Activated naive CD4-positive, alpha-beta T cell treated with anti-CD3 and anti-CD28 coated beads, Interleukin-2, amount 50 U/mL, for 24 hours (primary cell): ENCODE data around the gene HPF1.
"Not testable (repeated sequence)": the region's sequence is repeated elsewhere in the genome, so short reads cannot be mapped to it uniquely, and the experiment has no call there.

Experiments
- H3K27ac Mint-ChIP-seq: one replicate; pipeline ENCODE4 v1.8.0; 2021; ENCODE audit warnings: mild to moderate bottlenecking, mixed read lengths
- H3K27me3 Mint-ChIP-seq: one replicate; pipeline ENCODE4 v1.8.0; 2021; ENCODE audit warnings: mixed read lengths
- H3K36me3 Mint-ChIP-seq: one replicate; pipeline ENCODE4 v1.8.0; 2021; ENCODE audit warnings: mixed read lengths
- H3K4me1 Mint-ChIP-seq: one replicate; pipeline ENCODE4 v1.8.0; 2021; ENCODE audit warnings: mixed read lengths
- H3K4me3 Mint-ChIP-seq: one replicate; pipeline ENCODE4 v1.8.0; 2021; ENCODE audit warnings: mild to moderate bottlenecking, mixed read lengths
- H3K9me3 Mint-ChIP-seq: one replicate; pipeline ENCODE4 v1.8.0; 2021; ENCODE audit warnings: mixed read lengths

The HPF1 gene

GRCh38 chr4:169757575-169758184 lies at the start of gene HPF1:
HPF1 (minus strand) TSS chr4:169757944; CDS start chr4:169757877, 67 bp downstream.
- H3K27ac Mint-ChIP-seq = peak within 1 kb of the TSS; percentile 66
- peaks cover 24% of the 10 kb centered on the region for H3K4me1 Mint-ChIP-seq
- no peaks in the 10 kb centered on the region for H3K27me3 Mint-ChIP-seq
- no peaks in the 10 kb centered on the region for H3K36me3 Mint-ChIP-seq
- H3K9me3 Mint-ChIP-seq = no peaks in the 10 kb centered on the region
- H3K4me3 Mint-ChIP-seq = peak within 1 kb of the TSS; percentile 96

GRCh38 chr4:169806770-169807169 lies 49.0 kb upstream of the HPF1 start:
- H3K4me1 Mint-ChIP-seq, H3K27me3 Mint-ChIP-seq, H3K9me3 Mint-ChIP-seq, H3K36me3 Mint-ChIP-seq, H3K4me3 Mint-ChIP-seq, H3K27ac Mint-ChIP-seq: not testable (repeated sequence)

GRCh38 chr4:169803413-169803812 lies 45.7 kb upstream of the HPF1 start:
- H3K27ac Mint-ChIP-seq = no peak overlapping the region
- H3K4me3 Mint-ChIP-seq = no peak overlapping the region
- peaks cover 7% of the 10 kb centered on the region for H3K27me3 Mint-ChIP-seq
- no peaks in the 10 kb centered on the region for H3K9me3 Mint-ChIP-seq
- no peaks in the 10 kb centered on the region for H3K36me3 Mint-ChIP-seq
- H3K4me1 Mint-ChIP-seq = no peaks in the 10 kb centered on the region

DNA sequence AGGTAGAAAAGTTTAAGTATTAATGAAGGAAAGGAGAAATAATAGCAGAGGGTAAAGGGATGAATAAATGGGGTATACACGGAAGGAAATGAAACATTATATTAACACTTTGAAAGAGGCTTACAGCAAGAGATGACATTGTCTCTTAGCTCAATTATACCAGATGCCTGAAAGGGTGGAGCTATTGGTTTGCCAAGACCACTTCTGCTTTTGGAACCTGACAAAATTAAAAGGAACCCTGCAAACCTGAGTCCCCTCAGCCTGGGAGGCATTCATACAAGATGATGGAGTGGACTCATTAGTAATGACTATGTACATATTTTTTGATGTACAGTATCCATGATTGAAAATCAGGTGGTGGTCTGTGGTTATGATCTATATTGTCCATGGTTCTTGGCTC lies 45.1 kb upstream of the HPF1 start:
- Mint-ChIP-seq H3K27me3 (peaks cover 8% of the 10 kb centered on the region), H3K4me1 (no peaks in the 10 kb centered on the region), H3K27ac (no peak overlapping the region), H3K36me3 (no peaks in the 10 kb centered on the region), H3K4me3 (no peak overlapping the region), H3K9me3 (no peaks in the 10 kb centered on the region)

DNA sequence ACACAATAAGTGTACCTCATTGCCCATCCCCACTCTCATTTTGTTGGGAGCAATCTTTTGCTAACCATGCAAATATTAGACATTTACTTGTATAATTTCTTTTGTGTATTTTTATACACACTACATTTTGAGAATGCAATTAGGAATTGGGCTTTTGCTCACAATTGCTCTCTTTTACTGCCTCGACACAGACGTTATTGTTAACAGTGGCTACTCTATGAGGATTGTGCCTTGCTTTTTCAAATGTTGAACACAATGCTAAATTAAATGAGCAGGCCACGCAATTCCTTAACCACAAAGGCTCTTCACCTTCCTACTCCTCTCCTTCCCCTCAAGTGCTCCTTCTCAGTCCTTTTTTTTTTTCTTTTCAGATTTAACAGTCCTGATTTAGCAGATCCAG lies 42.8 kb upstream of the HPF1 start:
- Mint-ChIP-seq H3K4me3 (no peak overlapping the region), H3K27ac (no peak overlapping the region), H3K4me1 (no peaks in the 10 kb centered on the region), H3K36me3 (no peaks in the 10 kb centered on the region), H3K9me3 (no peaks in the 10 kb centered on the region), H3K27me3 (peaks cover 11% of the 10 kb centered on the region)

GRCh38 chr4:169799260-169799659 lies 41.5 kb upstream of the HPF1 start:
- H3K4me1 Mint-ChIP-seq = no peaks in the 10 kb centered on the region
- H3K36me3 Mint-ChIP-seq = no peaks in the 10 kb centered on the region
- H3K4me3 Mint-ChIP-seq = no peak overlapping the region
- peaks cover 9% of the 10 kb centered on the region for H3K27me3 Mint-ChIP-seq
- H3K27ac Mint-ChIP-seq = no peak overlapping the region
- H3K9me3 Mint-ChIP-seq = no peaks in the 10 kb centered on the region

DNA sequence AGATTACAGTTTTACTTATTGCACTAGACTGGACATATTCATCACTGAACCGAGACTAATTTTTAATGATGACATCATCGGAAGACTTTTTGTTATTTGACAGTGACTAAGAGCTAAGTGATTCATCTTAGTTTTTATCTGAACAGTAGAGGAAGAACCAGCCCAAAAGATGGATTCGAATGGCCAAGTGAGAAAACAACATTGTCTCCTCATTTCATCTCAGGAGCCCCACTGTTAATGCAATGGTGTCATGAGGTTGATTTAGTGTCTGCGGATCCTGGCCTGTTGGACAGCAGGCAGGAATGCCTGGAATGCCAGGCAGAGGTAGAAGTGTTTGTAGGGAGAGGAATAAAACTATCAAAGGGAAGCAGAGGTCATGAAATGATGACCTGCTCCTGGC lies 37.8 kb upstream of the HPF1 start:
- no peaks in the 10 kb centered on the region for H3K9me3 Mint-ChIP-seq
- no peak overlapping the region for H3K27ac Mint-ChIP-seq
- H3K27me3 Mint-ChIP-seq = peaks cover 21% of the 10 kb centered on the region
- peaks cover 10% of the 10 kb centered on the region for H3K4me1 Mint-ChIP-seq
- no peaks in the 10 kb centered on the region for H3K36me3 Mint-ChIP-seq
- no peak overlapping the region for H3K4me3 Mint-ChIP-seq

DNA sequence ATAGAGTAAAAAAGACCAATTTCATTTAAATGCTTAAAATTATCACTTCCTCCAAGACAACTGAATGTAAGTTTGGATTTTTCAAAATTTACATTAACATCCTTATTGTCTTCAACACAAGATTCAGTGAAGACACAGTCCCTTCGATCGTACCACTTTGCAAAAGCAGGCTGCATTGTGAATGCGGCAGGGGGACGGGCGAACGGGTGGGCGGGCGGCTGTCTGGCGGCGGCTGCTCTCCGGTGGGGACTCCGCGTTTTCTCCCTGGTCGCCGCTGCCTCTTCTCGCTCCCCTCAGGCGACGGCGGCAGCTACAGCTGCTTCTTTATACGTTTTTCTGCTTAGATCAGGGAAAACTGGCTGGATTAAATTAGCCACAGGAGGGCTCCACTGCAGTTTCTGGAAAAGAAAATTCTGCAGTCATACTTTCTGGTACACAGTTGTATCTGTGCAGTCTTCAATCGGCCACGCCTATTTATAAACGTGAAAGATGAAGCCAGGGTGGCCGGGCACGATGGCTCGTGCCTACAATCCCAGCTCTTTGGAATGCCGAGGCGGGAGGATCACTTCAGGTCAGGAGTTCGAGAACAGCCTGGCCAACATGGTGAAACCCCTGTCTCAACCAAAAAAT lies 33.9 kb upstream of the HPF1 start:
- H3K36me3 Mint-ChIP-seq = no peaks in the 10 kb centered on the region
- H3K27me3 Mint-ChIP-seq = peaks cover 49% of the 10 kb centered on the region
- no peak overlapping the region for H3K27ac Mint-ChIP-seq
- no peaks in the 10 kb centered on the region for H3K9me3 Mint-ChIP-seq
- H3K4me1 Mint-ChIP-seq = peaks cover 10% of the 10 kb centered on the region
- peak overlapping the region; percentile 57 for H3K4me3 Mint-ChIP-seq

DNA sequence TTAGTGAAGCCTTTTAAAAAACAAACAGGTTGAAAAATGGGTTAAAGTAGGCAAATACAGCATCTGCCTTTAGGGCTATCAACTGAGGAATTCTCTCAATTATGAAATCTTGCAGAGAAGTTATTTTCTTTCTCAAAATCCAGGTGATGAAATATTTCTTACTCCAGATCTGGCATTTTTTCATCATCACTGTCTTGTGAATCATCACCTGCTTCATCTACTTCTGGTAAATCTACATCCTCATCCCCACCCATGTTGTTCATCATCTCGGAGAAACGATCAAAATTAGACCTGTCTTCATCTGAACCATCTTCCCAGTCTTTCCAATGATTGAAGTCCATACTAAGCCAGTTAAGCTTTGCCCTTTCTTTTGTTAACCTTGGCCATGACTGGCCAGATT lies 33.3 kb upstream of the HPF1 start:
- Mint-ChIP-seq H3K4me1 (peaks cover 10% of the 10 kb centered on the region), H3K27ac (no peak overlapping the region), H3K36me3 (no peaks in the 10 kb centered on the region), H3K9me3 (no peaks in the 10 kb centered on the region), H3K27me3 (peaks cover 50% of the 10 kb centered on the region), H3K4me3 (no peak overlapping the region)

DNA sequence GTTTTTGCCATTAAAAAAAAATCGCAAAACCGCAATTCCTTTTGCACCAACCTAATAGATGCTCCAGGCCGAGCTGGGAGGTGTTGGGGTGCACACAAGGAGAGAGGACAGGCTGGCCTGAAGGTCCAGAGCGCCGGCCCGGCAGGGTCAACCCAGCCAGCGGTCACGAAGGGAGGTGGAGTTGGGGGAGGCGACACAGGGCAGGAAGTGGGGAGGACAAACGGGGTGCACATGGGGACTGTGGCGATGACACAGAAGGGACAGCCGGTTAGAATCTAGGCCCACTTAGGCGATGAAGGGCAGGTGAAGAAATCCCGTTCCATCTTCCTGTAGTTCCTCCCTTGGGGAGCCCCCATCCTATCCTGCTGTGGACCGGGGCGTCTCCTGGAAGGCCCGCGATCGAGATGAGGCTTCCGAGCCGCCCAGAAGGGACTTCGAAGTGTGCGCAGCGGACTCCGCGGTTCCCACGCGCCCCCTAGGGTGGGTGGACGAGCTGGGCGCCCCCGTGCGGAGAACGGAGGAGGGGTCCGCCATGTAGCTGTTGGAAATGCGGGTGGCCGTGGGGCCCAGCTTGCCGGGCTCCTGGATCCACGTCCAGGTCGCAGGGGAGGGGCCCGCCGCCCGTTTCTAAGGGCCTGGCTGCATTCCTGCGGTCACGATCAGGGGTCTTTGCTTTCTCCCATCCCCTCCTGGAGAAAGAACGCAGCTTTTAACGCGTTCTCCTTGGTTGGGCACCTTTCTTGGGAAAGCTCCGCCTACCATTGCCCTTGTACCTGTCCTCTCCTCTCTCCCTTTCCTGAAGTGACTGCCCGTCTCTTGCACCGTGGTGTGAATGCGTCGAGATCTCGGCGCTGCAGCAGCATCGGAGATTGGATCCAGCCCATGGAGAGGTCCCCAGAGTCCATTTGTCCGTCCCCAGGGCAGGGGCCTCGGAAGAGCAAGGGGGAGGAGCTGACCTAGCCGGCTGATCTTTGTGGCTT lies 17.0 kb upstream of the HPF1 start:
- Mint-ChIP-seq H3K4me3 (no peak overlapping the region), H3K9me3 (no peaks in the 10 kb centered on the region), H3K36me3 (peaks cover 2% of the 10 kb centered on the region), H3K4me1 (peaks cover 10% of the 10 kb centered on the region), H3K27ac (no peak overlapping the region), H3K27me3 (peaks cover 11% of the 10 kb centered on the region)

DNA sequence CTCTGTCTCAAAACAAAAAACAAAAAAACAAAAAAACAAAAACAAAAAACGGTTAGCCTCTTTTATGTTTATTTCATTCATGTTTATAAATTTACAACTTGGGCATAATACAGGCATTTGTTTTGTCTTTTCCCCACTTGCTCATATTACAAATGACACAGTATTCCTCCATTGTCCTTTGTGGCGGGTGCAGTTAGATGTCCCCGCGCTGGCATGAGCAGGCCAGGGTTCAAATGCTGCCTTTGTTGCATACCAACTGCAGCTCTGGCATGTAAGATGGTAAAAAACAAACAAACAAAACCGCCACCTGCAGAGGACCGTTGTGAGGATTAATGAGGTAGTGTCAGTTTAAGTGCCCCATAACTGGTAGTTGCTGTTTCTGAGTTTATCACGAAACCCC lies 16.1 kb upstream of the HPF1 start:
- Mint-ChIP-seq H3K4me1 (peaks cover 10% of the 10 kb centered on the region), H3K27me3 (peaks cover 11% of the 10 kb centered on the region), H3K9me3 (no peaks in the 10 kb centered on the region), H3K27ac (no peak overlapping the region), H3K36me3 (peaks cover 2% of the 10 kb centered on the region), H3K4me3 (no peak overlapping the region)

DNA sequence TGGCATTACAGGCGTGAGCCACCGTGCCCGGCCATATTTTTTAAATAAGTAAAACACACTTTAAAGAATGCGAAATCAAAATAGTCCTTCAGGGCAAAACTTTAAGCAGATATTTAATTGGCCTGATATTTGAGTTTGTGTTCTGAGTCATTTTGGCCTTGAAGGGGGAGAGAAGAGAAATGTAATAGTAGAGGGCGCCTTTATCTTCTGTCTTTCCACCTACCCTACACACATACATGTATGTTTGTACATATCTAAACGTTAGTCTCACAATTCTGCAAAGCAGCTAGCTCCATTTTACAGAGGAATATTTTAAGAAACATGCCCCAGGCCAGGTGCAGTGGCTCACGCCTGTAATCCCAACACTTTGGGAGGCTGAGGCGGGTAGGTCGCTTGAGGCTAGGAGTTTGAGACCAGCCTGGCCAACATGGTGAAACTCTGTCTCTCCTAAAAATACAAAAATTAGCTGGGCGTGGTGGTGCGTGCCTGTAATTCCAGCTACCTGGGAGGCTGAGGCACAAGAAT lies 13.9 kb upstream of the HPF1 start:
- H3K27ac Mint-ChIP-seq, H3K4me3 Mint-ChIP-seq: not testable (repeated sequence)

GRCh38 chr4:169770416-169770815 lies 12.7 kb upstream of the HPF1 start:
- no peaks in the 10 kb centered on the region for H3K36me3 Mint-ChIP-seq
- H3K4me3 Mint-ChIP-seq = no peak overlapping the region
- no peaks in the 10 kb centered on the region for H3K9me3 Mint-ChIP-seq
- no peak overlapping the region for H3K27ac Mint-ChIP-seq
- H3K27me3 Mint-ChIP-seq = peaks cover 3% of the 10 kb centered on the region
- H3K4me1 Mint-ChIP-seq = peaks cover 4% of the 10 kb centered on the region

More for the DNA sequence above, 13.9 kb upstream of the HPF1 start:
- not testable (repeated sequence) for H3K36me3 Mint-ChIP-seq, H3K27me3 Mint-ChIP-seq, H3K9me3 Mint-ChIP-seq
- peaks cover 10% of the 10 kb centered on the region for H3K4me1 Mint-ChIP-seq

- H3K4me3 Mint-ChIP-seq = no peak overlapping the region
- H3K36me3 Mint-ChIP-seq = no peaks in the 10 kb centered on the region
- no peaks in the 10 kb centered on the region for H3K9me3 Mint-ChIP-seq
- H3K27me3 Mint-ChIP-seq = peaks cover 1% of the 10 kb centered on the region
- no peaks in the 10 kb centered on the region for H3K4me1 Mint-ChIP-seq
- no peak overlapping the region for H3K27ac Mint-ChIP-seq
Observed at GRCh38 chr4:169768385-169768784, 10.6 kb upstream of the HPF1 start.

- Mint-ChIP-seq H3K9me3 (no peaks in the 10 kb centered on the region), H3K36me3 (no peaks in the 10 kb centered on the region), H3K4me3 (no peak overlapping the region), H3K4me1 (no peaks in the 10 kb centered on the region), H3K27me3 (peaks cover 1% of the 10 kb centered on the region), H3K27ac (no peak overlapping the region)
Observed at GRCh38 chr4:169766741-169767140, 9.0 kb upstream of the HPF1 start.

GRCh38 chr4:169765835-169766234 lies 8.1 kb upstream of the HPF1 start:
- Mint-ChIP-seq H3K27ac (no peak overlapping the region), H3K27me3 (peaks cover 1% of the 10 kb centered on the region), H3K4me3 (no peak overlapping the region), H3K9me3 (no peaks in the 10 kb centered on the region), H3K4me1 (no peaks in the 10 kb centered on the region), H3K36me3 (no peaks in the 10 kb centered on the region)
